ENCODE data around the gene OTOP2. TPM values are rescaled to one million over a fixed set of nuclear protein-coding genes. Genes with fewer than 3 reads are reported as not detected.

OTOP2 gene
- total and polyA plus RNA-seq, 10 of the 15 experiments (the other 5 are each of a cell fraction or from before 2014, with no cell fraction given), result not detected

DNA sequence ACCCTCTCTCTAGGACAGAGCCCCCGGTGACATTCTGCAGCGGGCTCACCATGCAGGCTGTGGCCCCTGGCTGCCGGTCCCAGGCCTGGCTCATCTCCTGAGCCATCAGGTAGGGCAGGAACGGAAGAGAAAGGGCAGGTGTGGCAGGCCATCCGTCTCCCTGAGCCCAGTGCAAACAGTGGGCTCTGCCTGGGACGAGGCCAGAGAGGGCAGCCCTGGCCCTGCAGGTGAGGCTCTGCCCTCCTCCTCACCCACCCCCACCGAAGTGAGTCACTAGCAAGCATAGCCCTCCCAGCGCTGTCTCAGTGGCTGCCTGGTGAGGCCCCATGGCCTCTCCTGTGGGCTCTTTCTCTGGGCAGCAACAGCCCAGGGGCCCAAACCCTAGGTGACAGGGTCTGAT is 26.1 kb downstream of the OTOP2 start (continued):
- TF ChIP-seq SMC3 (IDR thresholded peaks at IDR 0.05; ENCODE audit: borderline replicate concordance, low read length), result no peak
- no peak for TF ChIP-seq SIN3A (IDR thresholded peaks at IDR 0.05; ENCODE audit: low read depth, low read length)
- TF ChIP-seq CBX3 (IDR thresholded peaks at IDR 0.05; ENCODE audit: borderline replicate concordance, low read depth), result no peak

DNA sequence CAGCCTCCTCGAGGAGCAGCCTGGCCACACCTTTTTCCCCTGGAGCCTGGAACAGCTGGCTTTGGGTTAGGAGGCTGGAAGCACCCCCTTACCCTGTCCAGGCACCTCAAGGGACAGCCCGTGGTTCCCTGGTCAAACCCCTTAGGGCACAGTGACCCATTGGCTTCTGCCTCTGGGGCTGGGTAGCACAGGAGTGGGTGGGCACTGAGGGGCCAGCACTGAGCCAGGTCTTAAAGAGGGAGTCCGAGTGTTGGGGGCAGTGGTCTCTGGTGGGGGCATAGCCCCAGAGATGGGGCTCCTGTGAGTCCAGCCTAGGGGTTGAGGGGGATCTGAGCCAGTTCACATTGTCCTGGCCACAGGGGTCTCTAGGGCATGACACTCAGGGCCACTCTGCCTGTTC is 27.0 kb downstream of the OTOP2 start:
- no peak overlapping the region for H3K9ac ChIP-seq (ENCODE audit: control insufficient read depth, insufficient read depth, low read length)
- no peak for DNase-seq (ENCODE audit: low read depth, low spot score)
- H3K27me3 ChIP-seq (replicated peaks in 1 of 2; ENCODE audit: control insufficient read depth in 2 of 2, insufficient read depth in 2 of 2, low read length in 1 of 2), result no peaks in the 10 kb centered on the region
- H2AFZ ChIP-seq (ENCODE audit: control insufficient read depth, low read depth, low read length), result no peak overlapping the region
- TF ChIP-seq FOS (IDR thresholded peaks at IDR 0.05; ENCODE audit: borderline replicate concordance, extremely low read depth, insufficient read length) (no peak), RCOR1 (conservative IDR thresholded peaks at IDR 0.05; ENCODE audit: low read depth, low read length) (no peak), SREBF2 (IDR thresholded peaks at IDR 0.05; ENCODE audit: low read length) (no peak), EGR1 (IDR thresholded peaks at IDR 0.05; ENCODE audit: borderline replicate concordance in 1 of 2, low read depth in 2 of 2, low read length in 2 of 2) (no peak), ZZZ3 (IDR thresholded peaks at IDR 0.05; ENCODE audit: control insufficient read depth, insufficient read length, low read depth) (no peak), ETV6 (conservative IDR thresholded peaks at IDR 0.05 in 1 of 2, IDR thresholded peaks at IDR 0.05 in 1 of 2; ENCODE audit: borderline replicate concordance in 1 of 2, low read depth in 1 of 2) (no peak), ASH2L (IDR thresholded peaks at IDR 0.05; ENCODE audit: borderline replicate concordance, low read depth) (no peak)
- TF ChIP-seq, protein P1, sequence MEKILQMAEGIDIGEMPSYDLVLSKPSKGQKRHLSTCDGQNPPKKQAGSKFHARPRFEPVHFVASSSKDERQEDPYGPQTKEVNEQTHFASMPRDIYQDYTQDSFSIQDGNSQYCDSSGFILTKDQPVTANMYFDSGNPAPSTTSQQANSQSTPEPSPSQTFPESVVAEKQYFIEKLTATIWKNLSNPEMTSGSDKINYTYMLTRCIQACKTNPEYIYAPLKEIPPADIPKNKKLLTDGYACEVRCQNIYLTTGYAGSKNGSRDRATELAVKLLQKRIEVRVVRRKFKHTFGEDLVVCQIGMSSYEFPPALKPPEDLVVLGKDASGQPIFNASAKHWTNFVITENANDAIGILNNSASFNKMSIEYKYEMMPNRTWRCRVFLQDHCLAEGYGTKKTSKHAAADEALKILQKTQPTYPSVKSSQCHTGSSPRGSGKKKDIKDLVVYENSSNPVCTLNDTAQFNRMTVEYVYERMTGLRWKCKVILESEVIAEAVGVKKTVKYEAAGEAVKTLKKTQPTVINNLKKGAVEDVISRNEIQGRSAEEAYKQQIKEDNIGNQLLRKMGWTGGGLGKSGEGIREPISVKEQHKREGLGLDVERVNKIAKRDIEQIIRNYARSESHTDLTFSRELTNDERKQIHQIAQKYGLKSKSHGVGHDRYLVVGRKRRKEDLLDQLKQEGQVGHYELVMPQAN (conservative IDR thresholded peaks at IDR 0.05), result no peak
- TF ChIP-seq, protein P2, sequence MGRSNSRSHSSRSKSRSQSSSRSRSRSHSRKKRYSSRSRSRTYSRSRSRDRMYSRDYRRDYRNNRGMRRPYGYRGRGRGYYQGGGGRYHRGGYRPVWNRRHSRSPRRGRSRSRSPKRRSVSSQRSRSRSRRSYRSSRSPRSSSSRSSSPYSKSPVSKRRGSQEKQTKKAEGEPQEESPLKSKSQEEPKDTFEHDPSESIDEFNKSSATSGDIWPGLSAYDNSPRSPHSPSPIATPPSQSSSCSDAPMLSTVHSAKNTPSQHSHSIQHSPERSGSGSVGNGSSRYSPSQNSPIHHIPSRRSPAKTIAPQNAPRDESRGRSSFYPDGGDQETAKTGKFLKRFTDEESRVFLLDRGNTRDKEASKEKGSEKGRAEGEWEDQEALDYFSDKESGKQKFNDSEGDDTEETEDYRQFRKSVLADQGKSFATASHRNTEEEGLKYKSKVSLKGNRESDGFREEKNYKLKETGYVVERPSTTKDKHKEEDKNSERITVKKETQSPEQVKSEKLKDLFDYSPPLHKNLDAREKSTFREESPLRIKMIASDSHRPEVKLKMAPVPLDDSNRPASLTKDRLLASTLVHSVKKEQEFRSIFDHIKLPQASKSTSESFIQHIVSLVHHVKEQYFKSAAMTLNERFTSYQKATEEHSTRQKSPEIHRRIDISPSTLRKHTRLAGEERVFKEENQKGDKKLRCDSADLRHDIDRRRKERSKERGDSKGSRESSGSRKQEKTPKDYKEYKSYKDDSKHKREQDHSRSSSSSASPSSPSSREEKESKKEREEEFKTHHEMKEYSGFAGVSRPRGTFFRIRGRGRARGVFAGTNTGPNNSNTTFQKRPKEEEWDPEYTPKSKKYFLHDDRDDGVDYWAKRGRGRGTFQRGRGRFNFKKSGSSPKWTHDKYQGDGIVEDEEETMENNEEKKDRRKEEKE (IDR thresholded peaks at IDR 0.05), result no peak
- TF ChIP-seq, protein P3, sequence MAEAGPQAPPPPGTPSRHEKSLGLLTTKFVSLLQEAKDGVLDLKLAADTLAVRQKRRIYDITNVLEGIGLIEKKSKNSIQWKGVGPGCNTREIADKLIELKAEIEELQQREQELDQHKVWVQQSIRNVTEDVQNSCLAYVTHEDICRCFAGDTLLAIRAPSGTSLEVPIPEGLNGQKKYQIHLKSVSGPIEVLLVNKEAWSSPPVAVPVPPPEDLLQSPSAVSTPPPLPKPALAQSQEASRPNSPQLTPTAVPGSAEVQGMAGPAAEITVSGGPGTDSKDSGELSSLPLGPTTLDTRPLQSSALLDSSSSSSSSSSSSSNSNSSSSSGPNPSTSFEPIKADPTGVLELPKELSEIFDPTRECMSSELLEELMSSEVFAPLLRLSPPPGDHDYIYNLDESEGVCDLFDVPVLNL (IDR thresholded peaks at IDR 0.05; ENCODE audit: low read depth, low read length), result no peak
- no peak overlapping the region for H3K4me3 ChIP-seq
- ChIA-PET SMC1A (ENCODE audit: uncharacterized antibody, unreplicated experiment) (no interaction called here), RAD21 (ENCODE audit: unreplicated experiment) (interaction anchor here (1.3 kb wide), 1 partner anchor 10 kb away, joined by 4 read pairs; no protein-coding TSS in a partner anchor), POLR2A (no interaction called here), CTCF (interaction anchor here (3.5 to 13.8 kb wide), 2 partner anchors 10 to 27 kb away, joined by 19 to 274 read pairs; partner anchors contain the start of genes OTOP2 and USH1G)
- no peak for FAIRE-seq
- H3K36me3 ChIP-seq (ENCODE audit: control insufficient read depth in 2 of 2, insufficient read depth in 2 of 2, low read length in 1 of 2), result no peaks in the 10 kb centered on the region
- WGBS (ENCODE audit: insufficient coverage, insufficient replicate concordance, low lambda C conversion rate, missing lambda C conversion rate), result 0% methylated on average over 3 of the region's 3 CpGs
- intact Hi-C loops (cut with micrococcal nuclease; ENCODE audit: unreplicated experiment), result no loop called here
- no peaks in the 10 kb centered on the region for H3K79me2 ChIP-seq (ENCODE audit: control insufficient read depth, insufficient read depth, low read length)
- H3K27ac ChIP-seq (ENCODE audit: control insufficient read depth, insufficient read depth), result no peak overlapping the region
- no peak for ATAC-seq
- no peak overlapping the region for H3K4me2 ChIP-seq (ENCODE audit: control insufficient read depth, insufficient read depth)
- no peaks in the 10 kb centered on the region; the same call in 1 of the 2 replicates for H3K4me1 ChIP-seq (ENCODE audit: control insufficient read depth, insufficient read depth, low read length)
- BruUV-seq (replicated peaks), result no TSS peak
- no peaks in the 10 kb centered on the region; the same call in 2 of the 3 replicates for H3K9me3 ChIP-seq (replicated peaks; ENCODE audit: control insufficient read depth, insufficient read depth, low read length)
- in situ Hi-C loops (cut with MboI), result no loop called here
- no peaks in the 10 kb centered on the region for H4K20me1 ChIP-seq (ENCODE audit: control insufficient read depth, insufficient read depth)

Measured in GM12878 (cell line).